Activated T-cell treated with anti-CD3 and anti-CD28 coated beads, Interleukin-2, amount 50 U/mL, for 72 hours (primary cell): ENCODE data around the gene USP2. TPM values are rescaled to one million over a fixed set of nuclear protein-coding genes. Genes with fewer than 3 reads are reported as not detected.

ENCODE experiments used
- ATAC-seq, 2 donors: fragments of 150-1000 bp; cut with Tn5 transposase; replicated peaks in 1 of 2; 2 replicates each; pipeline ENCODE4 v1.10.0; 2021; ENCODE audit warnings: moderate library complexity in 2 of 2, mild to moderate bottlenecking in 1 of 2
- DNase-seq, 2 donors: peaks; one replicate each; pipeline ENCODE4 v3.0.0; 2021 to 2022; ENCODE audit warnings: mixed read lengths in 1 of 2
- H3K27ac Mint-ChIP-seq: one replicate; pipeline ENCODE4 v1.8.0; 2022; ENCODE audit warnings: mild to moderate bottlenecking, moderate library complexity, mixed read lengths
- H3K27me3 Mint-ChIP-seq: one replicate; pipeline ENCODE4 v1.8.0; 2022; ENCODE audit warnings: low read depth, mixed read lengths
- H3K36me3 Mint-ChIP-seq, 2 donors: one replicate each; pipeline ENCODE4 v1.8.0; 2022; ENCODE audit warnings: mixed read lengths in 2 of 2, mild to moderate bottlenecking in 1 of 2; ENCODE audit not compliant: insufficient read depth in 2 of 2
- H3K4me1 Mint-ChIP-seq: one replicate; pipeline ENCODE4 v1.8.0; 2022; ENCODE audit warnings: low read depth, mixed read lengths
- H3K4me3 Mint-ChIP-seq, 2 donors: one replicate each; pipeline ENCODE4 v1.8.0; 2022; ENCODE audit warnings: mild to moderate bottlenecking in 2 of 2, mixed read lengths in 2 of 2, moderate library complexity in 2 of 2
- H3K9me3 Mint-ChIP-seq, 2 donors: one replicate each; pipeline ENCODE4 v1.8.0; 2022; ENCODE audit warnings: mixed read lengths in 2 of 2
- total RNA-seq, 2 donors: library from RNA; stranded (reverse); gene quantifications; one replicate each; pipeline ENCODE4 v1.2.3, GENCODE V29; 2022

The USP2 gene
- total RNA-seq, 2 donors from 2014 or later, result 0.91 to 3.0 TPM

GRCh38 chr11:119371067-119371601, 10.4 kb downstream of the USP2 start:
- Mint-ChIP-seq H3K27me3 (peaks cover 17% of the 10 kb centered on the region), H3K27ac (no peak overlapping the region), H3K4me3 (no peak overlapping the region), H3K9me3 (no peaks in the 10 kb centered on the region), H3K4me1 (peaks cover 8% of the 10 kb centered on the region), H3K36me3 (no peaks in the 10 kb centered on the region)
- DNase-seq (no peak), ATAC-seq (no peak)

- ATAC-seq (peak; percentile 37 to 86), DNase-seq (no peak)
- Mint-ChIP-seq H3K27me3 (peaks cover 22% of the 10 kb centered on the region), H3K9me3 (no peaks in the 10 kb centered on the region), H3K36me3 (no peaks in the 10 kb centered on the region), H3K27ac (no peak overlapping the region), H3K4me3 (no peak overlapping the region), H3K4me1 (peaks cover 8% of the 10 kb centered on the region)
Measured at GRCh38 chr11:119370486-119371046, 10.9 kb downstream of the USP2 start.

GRCh38 chr11:119369132-119369925, 12.2 kb downstream of the USP2 start:
- Mint-ChIP-seq H3K27me3 (peaks cover 34% of the 10 kb centered on the region), H3K9me3 (peaks cover 0 to 2% of the 10 kb centered on the region in 2 donors), H3K4me3 (no peak overlapping the region), H3K4me1 (peaks cover 15% of the 10 kb centered on the region), H3K27ac (no peak overlapping the region), H3K36me3 (peaks cover 0 to 2% of the 10 kb centered on the region in 2 donors)
- DNase-seq, result no peak
- ATAC-seq, result no peak

GRCh38 chr11:119368121-119369034, 13.1 kb downstream of the USP2 start:
- Mint-ChIP-seq H3K36me3 (peaks cover 0 to 2% of the 10 kb centered on the region in 2 donors), H3K27ac (no peak overlapping the region), H3K9me3 (peaks cover 0 to 2% of the 10 kb centered on the region in 2 donors), H3K27me3 (peaks cover 37% of the 10 kb centered on the region), H3K4me3 (no peak overlapping the region), H3K4me1 (peaks cover 10% of the 10 kb centered on the region)
- DNase-seq, result no peak
- no peak for ATAC-seq

- ATAC-seq (no peak), DNase-seq (no peak)
- H3K4me1 Mint-ChIP-seq, result peaks cover 8% of the 10 kb centered on the region
- H3K9me3 Mint-ChIP-seq, result peaks cover 0 to 2% of the 10 kb centered on the region in 2 donors
- H3K27me3 Mint-ChIP-seq, result peaks cover 43% of the 10 kb centered on the region
- peaks cover 0 to 2% of the 10 kb centered on the region in 2 donors for H3K36me3 Mint-ChIP-seq
- H3K27ac Mint-ChIP-seq, result no peak overlapping the region
- H3K4me3 Mint-ChIP-seq, result no peak overlapping the region
Measured at GRCh38 chr11:119367661-119368120, 13.8 kb downstream of the USP2 start.

GRCh38 chr11:119366690-119367620, 14.5 kb downstream of the USP2 start:
- H3K27ac Mint-ChIP-seq, result no peak overlapping the region
- H3K9me3 Mint-ChIP-seq, result peaks cover 0 to 2% of the 10 kb centered on the region in 2 donors
- DNase-seq (no peak), ATAC-seq (no peak)
- H3K4me3 Mint-ChIP-seq, result no peak overlapping the region
- peaks cover 16% of the 10 kb centered on the region for H3K4me1 Mint-ChIP-seq
- H3K27me3 Mint-ChIP-seq, result peaks cover 51% of the 10 kb centered on the region
- H3K36me3 Mint-ChIP-seq, result peaks cover 0 to 4% of the 10 kb centered on the region in 2 donors

GRCh38 chr11:119365071-119365591, 16.4 kb downstream of the USP2 start:
- H3K4me3 Mint-ChIP-seq, result peak overlapping the region; percentile 82 to 86

GRCh38 chr11:119363851-119364590, 17.5 kb downstream of the USP2 start:
- Mint-ChIP-seq H3K36me3 (peaks cover 0 to 4% of the 10 kb centered on the region in 2 donors), H3K4me1 (peaks cover 41% of the 10 kb centered on the region), H3K27me3 (peaks cover 52% of the 10 kb centered on the region), H3K9me3 (peaks cover 0 to 2% of the 10 kb centered on the region in 2 donors), H3K4me3 (peak overlapping the region; percentile 82 to 86), H3K27ac (no peak overlapping the region)
- peak; percentile 65 to 81 for DNase-seq
- ATAC-seq, result peak; percentile 63 to 69

More at GRCh38 chr11:119365071-119365591, 16.4 kb downstream of the USP2 start:
- H3K27me3 Mint-ChIP-seq, result peaks cover 51% of the 10 kb centered on the region
- H3K4me1 Mint-ChIP-seq, result peaks cover 31% of the 10 kb centered on the region
- no peak overlapping the region for H3K27ac Mint-ChIP-seq
- peaks cover 0 to 2% of the 10 kb centered on the region in 2 donors for H3K9me3 Mint-ChIP-seq
- DNase-seq (no peak), ATAC-seq (no peak)
- H3K36me3 Mint-ChIP-seq, result peaks cover 0 to 4% of the 10 kb centered on the region in 2 donors

GRCh38 chr11:119363081-119363850, 18.2 kb downstream of the USP2 start:
- Mint-ChIP-seq H3K4me3 (peak overlapping the region; percentile 6 to 53), H3K36me3 (peaks cover 0 to 4% of the 10 kb centered on the region in 2 donors), H3K27me3 (peaks cover 59% of the 10 kb centered on the region), H3K27ac (no peak overlapping the region), H3K9me3 (peaks cover 0 to 2% of the 10 kb centered on the region in 2 donors), H3K4me1 (peaks cover 43% of the 10 kb centered on the region)
- DNase-seq, result no peak
- no peak for ATAC-seq

- Mint-ChIP-seq H3K4me3 (peak overlapping the region; percentile 6 to 53), H3K9me3 (peaks cover 0 to 2% of the 10 kb centered on the region in 2 donors), H3K4me1 (peaks cover 43% of the 10 kb centered on the region), H3K36me3 (peaks cover 0 to 4% of the 10 kb centered on the region in 2 donors), H3K27ac (no peak overlapping the region), H3K27me3 (peaks cover 60% of the 10 kb centered on the region)
- ATAC-seq (no peak), DNase-seq (no peak)
Measured at GRCh38 chr11:119362741-119363080, 18.8 kb downstream of the USP2 start.
